NCI-H187 treated with DMSO at 0.1 percent for 48 hours (cell line): ENCODE results near the gene SLC8A2.

Experiments
- DNase-seq: peaks from one replicate; lab custom pipeline; 2025; lab: John Stamatoyannopoulos, UW

The SLC8A2 gene

DNA sequence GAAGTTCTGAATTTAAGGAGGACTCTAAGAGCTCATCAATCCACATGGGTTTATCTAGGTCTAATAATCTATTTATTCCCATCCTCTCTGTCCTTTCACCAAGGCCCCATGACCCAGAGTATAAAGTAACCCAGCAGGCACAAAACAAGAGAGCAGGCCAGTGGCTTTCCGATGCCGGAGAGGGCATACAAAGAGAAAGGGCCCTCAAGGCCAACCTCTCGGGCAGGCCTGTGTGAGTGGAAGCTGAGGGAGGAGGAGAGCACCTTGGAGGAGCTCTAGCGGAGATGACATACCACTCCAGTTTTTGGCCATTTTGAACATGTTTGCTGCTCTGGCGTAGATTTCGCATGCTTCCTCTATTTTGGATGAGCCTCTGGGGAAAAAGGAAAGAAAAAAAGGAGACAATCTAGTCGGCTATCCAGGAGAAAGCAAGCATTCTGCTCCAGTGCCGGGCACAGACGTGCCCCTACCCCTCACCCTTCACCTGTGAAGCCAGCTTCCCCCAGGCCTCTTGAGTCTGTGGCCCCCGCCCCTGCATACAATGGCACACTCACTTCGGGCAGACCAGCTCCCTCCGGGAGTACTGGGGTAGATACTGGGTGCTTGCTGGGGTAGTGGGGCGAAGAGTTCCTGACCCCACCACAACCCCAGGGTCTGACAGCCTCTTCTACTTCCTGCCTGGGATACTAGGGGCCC is 31.6 kb upstream of the SLC8A2 start:
- no peak for DNase-seq

DNA sequence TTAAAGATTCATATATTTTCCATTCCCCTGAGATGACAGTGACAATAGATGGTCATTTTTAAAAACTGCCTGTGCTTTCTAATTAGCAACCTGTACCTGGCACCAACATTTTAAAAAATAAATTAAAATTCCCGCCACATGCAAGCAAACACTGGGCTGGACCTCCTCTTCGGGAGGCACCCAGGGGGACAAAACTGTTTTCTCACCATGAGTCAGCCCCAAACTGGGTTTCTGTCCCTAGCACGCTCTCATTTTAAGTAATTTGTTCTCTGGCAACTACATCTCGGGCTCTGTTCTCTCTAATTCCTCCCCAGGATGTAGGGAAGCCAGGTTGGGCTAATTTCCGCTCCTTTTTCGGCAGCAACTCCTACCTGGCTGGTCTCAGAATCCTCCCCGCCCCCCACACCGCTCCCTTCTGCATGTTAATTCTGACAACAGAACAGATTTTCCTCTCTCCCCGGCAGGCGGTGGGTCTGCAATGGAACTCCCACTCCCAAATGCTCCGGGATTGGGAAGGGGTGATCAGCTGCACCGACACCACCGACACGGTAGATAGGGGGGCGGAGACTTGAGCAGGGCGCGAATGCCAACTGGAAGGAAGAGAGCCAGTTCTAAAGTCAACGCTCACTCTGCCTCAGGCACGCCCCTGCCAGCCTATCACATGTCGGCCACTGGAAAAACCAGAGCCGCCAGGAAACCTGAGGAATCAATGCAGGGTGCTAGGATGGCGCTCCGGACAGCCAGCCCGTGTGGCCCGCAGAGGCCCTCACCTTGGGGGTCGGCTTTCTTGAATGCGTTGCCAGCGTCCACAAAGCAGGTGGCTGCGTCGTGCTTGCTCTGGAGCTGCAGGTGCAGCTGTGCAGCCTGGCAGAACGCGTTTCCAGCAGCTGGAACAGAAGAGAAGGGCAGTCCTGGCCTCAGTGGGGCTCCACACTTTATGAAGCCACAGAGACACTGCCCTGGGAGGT is 28.5 kb upstream of the SLC8A2 start:
- no peak for DNase-seq

DNA sequence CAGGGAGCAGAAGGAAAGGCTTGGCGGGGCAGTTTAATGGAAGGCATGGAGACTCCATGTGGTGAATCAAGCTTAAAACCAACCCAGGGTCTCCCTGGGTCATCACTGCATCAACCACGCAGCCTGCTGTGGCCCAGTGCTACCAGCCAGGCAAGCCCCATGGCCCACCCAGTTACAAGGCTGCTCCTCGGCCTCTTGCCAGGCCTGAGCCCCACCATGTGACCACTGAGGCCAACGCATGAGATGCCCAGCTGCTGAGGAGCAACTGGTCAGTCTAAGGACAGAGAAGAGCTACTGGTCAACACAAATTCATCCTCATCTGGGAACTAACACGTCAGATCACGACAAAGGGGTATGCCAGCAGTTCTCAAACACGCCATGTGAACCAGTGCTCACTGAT is 27.7 kb upstream of the SLC8A2 start:
- DNase-seq = no peak

DNA sequence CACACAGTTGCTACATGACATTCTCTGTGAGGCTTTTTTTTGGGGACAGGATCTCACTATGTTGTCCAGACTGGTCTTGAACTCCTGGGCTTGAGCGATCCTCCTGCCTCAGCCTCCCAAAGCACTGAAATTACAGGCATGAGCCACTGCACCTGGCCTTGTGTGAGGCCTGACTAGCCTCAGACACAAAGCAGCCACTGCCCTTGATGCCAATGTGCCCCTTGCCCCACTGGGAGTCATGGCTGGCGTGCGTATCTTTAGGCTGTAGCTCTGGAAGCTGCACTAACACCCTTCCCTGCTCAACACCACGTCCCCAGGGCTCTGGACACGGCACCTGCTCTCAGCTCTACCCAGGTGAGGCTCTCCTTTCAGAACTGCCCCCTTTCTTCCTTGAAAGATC is 26.9 kb upstream of the SLC8A2 start:
- DNase-seq = no peak

DNA sequence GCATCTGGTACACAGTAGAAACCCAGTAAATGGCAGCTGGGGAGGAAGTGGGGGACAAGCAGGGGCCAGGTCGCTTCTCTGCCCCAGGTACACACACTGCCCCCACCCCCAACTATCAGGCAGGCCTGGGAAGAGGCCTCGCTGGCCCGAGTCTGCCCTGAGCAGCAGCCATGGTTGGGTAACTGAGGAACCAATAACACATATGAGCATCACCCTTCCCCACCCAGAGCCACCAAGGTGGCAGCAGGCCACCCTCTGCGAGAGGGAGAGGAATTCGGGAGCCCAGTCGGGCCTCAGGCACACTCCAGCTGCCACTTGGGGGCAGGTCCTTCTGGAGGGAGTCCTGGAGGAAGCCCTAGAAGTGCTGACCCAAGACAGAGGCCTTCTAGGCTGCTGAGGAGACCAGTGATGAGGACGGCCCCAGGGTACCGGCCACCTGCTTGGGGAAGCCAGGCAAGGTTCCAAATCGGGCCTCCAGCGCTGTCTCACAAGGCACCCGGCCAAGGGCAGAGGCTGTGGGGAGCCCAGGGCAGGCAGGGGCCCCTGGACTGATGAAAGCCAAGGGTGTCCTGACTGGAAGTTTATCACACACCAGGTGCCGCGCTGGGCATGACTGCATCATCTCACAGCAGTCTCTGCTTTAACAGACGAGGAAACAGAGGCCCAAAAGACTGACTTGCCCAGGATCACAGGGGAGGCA is 26.3 kb upstream of the SLC8A2 start:
- no peak for DNase-seq

DNA sequence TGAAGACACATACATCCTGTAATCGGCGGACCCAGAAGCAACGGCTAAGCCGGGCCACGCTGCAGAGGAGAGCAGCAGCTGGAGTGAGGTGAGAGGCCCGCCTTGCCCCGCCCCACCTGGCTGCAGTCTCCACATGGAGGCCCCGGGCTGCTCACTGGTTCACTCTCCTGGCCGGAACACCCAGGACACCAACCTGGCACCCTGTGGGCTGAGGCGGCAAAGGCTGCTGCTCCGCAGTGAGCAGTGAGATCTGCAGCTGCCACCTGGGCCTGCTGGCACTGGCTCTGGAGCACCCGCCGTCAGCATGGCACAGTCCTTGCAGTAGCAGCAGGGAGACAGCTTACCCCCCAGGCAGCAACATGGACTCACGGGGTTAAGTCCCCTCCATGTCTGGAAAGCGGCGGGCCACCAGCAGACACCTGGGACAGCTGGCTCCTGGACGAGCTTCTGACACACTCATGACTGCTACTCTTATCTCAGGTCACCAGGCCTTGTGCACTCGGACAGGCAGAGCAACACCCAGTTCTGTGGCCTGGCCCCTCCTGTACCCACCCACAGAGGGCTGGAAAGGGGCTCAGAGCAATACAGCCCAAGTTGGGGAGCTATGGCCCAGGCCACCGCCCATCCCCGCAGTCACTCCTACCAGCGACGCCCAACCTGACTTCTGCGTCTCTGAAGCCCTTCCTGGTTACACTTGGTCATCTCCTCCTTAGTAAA is 25.5 kb upstream of the SLC8A2 start:
- no peak for DNase-seq

DNA sequence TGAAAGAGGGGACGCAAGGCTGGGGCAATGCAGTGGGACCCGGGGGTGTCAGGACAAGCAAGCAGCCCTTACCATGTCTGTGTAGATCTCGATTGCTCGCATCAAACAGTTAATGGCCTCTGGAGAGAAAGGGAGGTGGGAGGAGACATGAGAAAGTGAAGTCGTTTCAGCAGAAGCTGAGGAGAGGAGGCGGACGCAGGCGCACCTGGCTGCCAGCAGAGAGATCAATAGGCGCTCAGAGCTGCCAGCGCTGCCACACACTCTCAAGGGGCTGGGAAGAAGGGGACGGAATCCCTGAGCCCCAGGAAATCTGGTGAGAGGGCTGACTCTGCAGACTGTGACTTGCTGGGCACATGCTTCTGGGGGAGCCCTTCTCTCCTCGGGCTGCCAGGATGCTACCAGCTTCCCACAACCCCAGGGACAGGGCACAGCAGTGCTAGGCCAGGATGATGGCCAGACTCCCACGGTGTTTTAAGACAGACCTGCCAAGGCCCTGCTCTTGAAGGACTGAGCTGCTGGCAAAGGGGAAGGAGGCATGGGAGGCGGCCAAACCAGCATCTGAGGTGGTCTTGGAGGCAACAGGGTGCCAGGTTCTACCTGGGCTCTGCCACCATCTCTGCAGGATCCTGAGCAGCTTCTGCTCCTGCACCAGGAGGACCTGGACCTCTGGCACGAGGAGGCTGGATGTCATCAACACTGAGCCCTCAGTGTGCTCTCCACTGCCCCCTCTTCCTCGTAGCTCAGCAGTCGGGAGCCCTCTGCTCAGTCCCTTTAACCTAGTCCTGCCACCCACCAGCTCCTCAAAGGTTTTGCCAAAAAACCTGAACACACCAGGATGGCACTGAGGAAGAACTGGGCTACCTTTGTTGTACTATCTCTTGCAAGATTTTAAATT is 24.0 kb upstream of the SLC8A2 start:
- DNase-seq = no peak

DNA sequence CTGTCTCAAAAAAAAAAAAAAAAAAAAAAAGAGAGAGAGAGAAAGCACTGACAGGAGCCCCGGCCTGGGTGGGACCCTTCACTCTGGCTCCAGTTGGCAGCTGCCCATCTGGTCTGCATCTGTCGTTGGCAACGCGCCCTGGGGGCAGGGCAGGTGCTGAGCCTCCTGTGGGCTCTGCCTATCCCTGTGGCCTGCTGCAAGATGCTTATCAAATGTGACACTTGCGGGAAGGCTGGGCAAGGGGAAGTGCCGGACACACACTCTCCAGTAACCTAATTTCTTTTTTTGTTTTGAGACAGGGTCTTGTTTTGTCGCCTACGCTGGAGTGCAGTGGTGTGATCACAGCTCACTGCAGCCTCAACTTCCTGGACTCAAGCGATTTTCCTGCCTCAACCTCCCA is 23.0 kb upstream of the SLC8A2 start:
- no peak for DNase-seq

DNA sequence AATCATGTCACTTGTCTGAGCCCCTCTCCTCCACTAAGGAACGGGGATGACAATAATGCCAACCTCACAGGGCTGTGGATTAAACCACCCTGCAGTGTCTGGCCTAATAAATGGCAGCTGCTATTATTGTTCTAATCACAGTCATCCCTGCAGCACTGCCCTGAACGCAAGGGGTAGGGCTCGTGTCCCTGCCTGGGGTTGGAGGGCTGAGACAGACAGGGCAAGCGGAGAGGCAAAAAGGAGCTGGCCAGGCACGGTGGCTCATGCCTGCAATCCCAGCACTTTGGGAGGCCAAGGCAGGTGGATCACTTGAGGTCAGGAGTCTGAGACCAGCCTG is 22.5 kb upstream of the SLC8A2 start:
- DNase-seq = no peak

DNA sequence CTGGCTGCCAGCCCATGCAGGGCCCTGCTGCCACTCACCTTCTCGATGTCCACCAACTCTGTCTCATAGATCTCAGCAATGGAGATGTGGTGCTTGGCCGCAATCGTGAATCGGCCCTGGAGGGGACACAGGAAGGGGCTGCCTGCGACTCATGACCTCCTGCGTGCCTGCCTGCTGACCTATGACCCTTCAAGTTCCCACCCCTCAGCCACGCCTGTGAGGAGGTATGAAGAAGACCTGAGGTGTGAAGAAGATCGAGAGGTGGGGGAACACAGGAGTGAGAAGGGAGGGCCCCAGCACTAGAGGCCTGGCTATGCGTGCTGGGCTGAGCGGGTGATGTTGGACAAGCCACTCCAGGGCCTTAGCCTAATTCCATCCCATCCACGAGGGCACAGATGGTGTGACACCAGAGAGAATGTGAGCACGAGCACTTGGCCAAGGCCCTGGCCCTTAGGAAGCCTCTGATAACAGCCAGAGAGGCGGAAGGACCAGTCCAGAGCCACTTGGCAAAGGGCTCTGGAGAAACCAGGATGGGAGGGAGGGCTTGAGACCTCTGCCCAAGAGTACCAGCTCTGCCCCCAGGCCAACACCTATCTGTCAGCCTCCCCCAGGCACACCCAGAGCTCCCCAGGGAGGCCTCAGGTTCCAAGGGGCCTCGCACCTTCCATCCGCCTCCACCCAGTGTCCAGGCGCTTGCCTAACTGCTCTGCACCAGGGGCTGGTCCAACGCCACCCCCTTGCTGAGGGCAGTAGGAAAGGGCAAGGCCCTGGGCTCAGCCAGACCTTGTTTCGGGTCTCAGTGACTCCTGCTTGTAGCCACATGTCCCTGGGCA is 21.9 kb upstream of the SLC8A2 start:
- no peak for DNase-seq

DNA sequence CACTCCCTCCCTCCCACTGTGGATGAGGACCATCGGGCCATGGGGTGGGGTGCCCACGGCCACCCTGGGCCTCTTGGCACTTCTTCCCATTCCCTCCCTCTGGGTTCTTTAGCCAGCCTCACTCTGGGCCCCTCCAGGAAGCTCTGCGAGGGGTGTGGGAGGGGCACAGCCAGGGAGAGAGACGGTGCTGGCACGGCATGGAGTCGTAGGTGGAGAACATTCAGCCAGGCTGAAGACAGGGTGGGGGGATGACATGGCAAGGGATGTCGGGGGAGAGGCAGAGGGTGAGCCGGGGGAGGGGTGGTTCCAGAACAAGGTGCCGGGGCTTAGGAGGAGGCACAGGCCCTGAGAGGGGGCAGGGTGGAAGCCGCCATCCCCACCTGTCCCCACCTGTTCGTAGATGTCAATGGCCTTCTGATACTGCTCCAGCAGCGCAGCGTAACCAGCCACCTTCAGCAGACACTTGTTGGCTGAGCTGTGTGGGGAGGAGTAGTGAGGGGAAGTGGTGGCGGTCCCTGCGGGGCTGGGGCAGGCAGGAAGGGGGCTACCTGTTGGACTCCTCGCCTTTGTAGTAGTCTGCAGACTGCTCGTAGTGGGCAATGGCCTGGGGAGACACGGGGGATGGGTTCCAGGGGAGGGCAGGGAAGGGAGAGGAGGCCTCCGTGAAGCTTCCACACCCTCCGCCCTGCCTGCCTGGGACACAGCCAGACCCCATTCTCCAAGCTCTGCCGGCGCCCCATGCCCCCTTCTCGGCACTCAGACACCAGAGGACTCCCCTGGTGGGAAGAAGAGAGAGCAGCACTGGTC is 21.1 kb upstream of the SLC8A2 start:
- no peak for DNase-seq

DNA sequence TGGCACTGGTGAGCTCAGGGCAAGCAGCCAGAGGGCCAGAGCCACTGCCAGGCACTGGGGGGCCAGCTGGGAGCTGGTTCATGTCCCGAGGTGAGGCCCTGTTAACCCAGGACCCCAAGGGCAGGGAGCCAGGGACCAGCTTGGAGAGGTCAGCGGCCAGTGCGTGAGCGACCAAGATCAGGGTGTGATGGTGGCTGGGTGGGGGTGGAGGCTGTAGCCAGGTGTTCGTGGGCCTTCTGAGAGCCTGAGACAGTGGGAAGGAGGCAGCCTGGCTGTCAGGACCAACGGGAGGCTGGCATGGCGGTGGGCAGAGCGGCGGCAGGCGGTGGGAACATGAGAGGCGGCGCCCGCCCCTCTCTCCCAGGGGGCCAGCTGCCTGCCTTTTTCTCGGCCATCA is 20.4 kb upstream of the SLC8A2 start:
- no peak for DNase-seq

DNA sequence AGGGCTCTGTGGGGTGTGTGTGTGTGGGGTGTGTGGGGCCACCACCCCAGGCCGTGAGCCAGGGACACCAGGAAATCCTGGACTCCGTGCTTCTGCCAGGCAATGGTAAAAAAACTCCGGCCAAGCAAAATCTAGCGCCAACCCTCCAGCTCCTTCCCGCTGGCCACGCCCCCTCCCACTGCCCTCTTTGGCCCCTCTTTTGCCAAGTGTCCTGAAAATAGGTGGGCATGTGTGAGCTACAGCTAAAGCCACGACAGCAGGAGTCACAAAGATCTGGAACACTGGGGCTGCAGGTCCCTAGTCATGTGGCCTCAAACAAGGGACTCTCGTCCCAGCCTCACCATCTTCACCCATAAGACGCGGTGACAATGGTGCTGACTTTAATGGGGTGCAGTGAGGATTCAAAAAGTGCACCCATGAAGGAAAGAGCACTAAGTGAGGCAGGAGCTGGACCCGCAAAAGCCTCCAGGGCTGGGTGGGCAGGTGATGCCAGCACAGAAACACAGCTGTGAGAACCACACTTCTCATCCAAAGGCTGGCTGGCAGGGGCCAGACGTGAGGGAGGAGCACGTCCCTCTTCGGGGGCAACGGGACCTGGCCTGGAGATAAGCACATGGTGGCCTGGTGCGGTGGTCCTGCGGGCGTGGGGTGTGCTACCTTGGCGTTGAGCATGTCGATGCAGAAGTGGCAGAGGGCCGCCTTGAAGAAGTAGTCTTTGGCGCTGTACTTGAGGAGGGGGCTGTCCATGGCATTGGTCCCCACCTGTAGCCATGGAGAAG is 19.9 kb upstream of the SLC8A2 start:
- DNase-seq = no peak

DNA sequence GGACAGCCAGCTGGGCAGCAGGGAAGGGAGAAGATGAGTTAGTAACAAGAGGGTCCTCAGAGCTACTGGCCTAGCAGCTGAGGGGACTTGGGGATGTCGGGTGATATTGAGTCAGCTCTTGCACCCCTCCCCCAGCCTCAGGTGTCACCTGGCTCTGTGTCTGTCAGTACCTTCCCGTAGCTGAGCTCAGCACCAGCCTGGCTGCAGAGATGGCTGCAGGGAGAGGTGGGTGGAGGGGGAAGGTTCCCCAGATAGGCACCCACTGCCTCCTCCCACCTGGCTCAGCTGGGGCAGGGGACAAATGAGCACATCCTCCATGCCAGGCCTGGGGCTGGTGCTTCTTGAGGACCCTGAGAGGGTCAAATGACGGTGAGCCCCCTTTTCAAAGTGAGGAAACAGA is 19.2 kb upstream of the SLC8A2 start:
- no peak for DNase-seq

DNA sequence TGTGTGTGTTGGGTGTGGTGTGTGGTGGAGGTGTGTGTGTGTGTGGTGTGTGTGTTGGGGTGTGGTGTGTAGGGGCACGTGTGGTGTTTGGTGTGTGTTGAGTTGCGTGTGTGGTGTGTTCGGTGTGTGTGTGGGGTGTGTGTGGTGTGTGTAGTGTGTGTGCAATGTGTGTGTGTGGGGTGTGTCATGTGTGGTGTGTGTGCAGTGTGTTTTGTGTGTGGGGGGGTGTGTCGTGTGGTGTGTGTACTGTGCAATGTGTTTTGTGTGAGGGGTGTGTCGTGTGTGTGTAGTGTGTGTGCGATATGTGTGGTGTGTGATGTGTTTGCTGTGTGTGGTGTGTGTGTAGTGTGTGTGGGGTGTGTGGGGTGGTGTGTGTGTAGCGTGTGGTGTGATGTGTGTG is 18.3 kb upstream of the SLC8A2 start:
- no peak for DNase-seq

DNA sequence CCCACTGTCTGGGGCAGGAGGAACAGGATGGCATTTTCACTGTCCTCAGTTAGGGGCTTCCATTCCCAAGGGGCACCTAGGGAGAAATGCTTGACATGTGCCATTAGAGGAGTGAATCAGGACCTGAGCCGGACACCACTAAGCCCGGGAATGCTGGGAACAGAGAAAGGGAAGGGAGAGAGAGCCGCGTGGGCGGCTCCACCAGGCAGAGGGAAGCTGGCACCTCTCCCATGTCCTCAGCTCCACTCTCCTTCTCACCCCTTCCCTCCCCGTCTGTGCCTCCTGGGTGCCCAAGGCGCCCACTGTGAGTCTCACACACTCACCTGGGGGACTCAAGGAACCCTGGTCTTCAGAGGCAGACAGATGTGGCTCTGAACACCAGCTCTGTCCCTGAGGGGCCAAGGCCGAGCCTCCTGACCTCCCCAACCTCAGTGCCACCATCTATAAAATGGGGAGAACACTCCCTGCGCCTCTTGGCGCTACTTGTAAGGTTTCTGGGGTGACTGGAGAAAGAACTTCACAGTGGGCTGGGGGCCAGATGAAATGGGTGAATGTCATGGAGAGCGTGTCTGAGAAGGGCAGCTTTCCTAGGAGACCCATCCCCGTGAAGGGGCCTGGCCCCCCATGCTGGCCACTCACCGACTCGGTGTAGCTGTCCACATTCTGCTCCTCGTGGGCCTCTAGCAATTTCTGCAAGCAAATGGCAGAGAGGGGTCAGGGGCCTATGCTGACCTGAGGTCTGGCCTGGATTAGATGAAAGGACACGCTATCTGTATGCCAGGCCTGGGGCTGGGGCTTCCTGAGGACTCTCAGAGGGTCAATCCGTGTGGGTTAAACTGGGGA is 17.6 kb upstream of the SLC8A2 start:
- DNase-seq = no peak
